ENCODE data around the gene DNAJA1.

DNA sequence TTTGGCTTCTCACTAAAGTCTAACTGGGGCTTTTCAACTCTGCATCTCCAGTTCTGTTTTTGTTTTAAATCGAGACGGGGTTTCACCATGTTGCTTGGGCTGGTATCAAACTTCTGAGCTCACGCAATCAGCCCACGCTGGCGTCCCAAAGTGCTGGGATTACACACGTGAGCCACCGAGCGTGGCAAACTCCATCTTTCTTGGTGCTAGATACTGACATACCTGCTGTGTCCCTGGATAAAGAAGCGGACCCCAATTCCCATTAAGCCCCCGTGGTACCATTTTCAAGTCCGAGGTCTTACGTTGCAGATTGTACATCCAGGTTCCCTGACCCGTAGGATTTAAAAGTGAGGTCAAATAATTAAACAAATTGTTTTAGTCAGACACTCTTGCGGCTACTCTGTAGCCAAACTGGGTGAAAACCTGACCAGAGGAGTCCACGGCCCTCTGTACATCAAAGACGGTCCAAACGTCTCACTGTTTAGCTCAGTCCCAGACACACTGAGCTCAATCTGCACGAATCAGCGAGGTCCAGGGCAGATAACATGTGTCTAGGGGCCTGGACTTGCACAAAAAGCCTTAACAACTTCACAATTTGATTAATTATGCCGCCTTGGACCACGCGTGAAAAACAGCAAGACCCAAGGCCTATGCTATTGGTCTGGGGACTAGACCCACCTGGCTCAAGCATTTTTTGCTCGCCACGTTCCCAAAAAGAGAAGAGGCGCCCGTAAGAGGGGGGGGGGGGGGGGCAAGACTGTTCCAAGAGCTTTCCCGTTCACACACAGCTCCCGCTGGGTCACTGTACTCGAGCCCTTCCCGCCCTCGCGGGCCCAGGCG, 727 bp upstream of the DNAJA1 start:
- TF ChIP-seq TAF1 (IDR thresholded peaks at IDR 0.05; ENCODE audit: borderline replicate concordance, insufficient read depth, low read length) = no peak
- TF ChIP-seq SIN3A (IDR thresholded peaks at IDR 0.05; ENCODE audit: borderline replicate concordance, insufficient read depth, low read length) = no peak
- TF ChIP-seq POLR2AphosphoS5 (IDR thresholded peaks at IDR 0.05; ENCODE audit: low read depth, low read length) = no peak
- TF ChIP-seq REST (IDR thresholded peaks at IDR 0.05; ENCODE audit: insufficient read depth in 1 of 2, low read depth in 2 of 2, low read length in 2 of 2) = no peak

Measured in PFSK-1 (cell line).